Measurements from ENCODE around the gene KMT5C. TPM values are rescaled to one million over a fixed set of nuclear protein-coding genes. Genes with fewer than 3 reads are reported as not detected.

KMT5C gene
- total RNA-seq, 4 donors from 2014 or later, result 27.8 to 80.8 (median 31.3) TPM

DNA sequence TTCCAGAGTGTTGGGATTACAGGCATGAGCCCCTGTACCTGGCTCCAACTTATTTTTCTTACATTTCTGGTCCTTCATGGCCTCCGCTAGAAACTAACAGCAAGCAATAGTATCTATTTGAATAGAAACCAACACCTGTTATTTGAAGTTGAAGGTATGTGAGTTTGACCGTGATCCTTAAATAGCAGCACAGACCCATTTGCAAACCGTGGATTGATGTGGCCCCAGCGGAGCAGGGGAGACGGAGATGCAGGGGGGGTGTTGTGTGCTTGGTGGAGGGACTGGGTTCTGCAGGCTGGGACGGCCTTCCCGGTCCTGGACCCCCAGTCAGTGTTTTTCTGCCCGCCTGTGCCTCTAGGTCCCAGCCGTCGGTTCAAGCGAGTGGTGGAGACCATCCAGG is 31.4 kb upstream of the KMT5C start:
- WGBS, 2 donors (ENCODE audit: low coverage in 1 of 2), result 89% methylated on average over 6 of the region's 11 CpGs; no CpG with 5 or more reads in 1 of the 2 donors
- intact Hi-C loops (cut with DNase I; ENCODE audit: low total_unique reads) (no loop called here), in situ Hi-C loops (cut with MboI; ENCODE audit: low pct_ligation_motif_present in 1 of 4, low pct_unique_long_range_greater_than_20kb in 1 of 4, low sequenced_read_pairs in 3 of 4) (no loop called here)
- Histone ChIP-seq H3K36me3 (no peaks in the 10 kb centered on the region), H3K9me3 (no peaks in the 10 kb centered on the region), H3K27ac (no peak overlapping the region), H3K27me3 (no peaks in the 10 kb centered on the region), H3K4me1 (no peaks in the 10 kb centered on the region), H3K4me3 (no peak overlapping the region)
- no peak for DNase-seq
- TF ChIP-seq POLR2A (IDR thresholded peaks at IDR 0.05) (no peak), EP300 (IDR thresholded peaks at IDR 0.05; ENCODE audit: low read depth) (no peak), POLR2AphosphoS5 (IDR thresholded peaks at IDR 0.05) (no peak)
- TF ChIP-seq, protein P1, sequence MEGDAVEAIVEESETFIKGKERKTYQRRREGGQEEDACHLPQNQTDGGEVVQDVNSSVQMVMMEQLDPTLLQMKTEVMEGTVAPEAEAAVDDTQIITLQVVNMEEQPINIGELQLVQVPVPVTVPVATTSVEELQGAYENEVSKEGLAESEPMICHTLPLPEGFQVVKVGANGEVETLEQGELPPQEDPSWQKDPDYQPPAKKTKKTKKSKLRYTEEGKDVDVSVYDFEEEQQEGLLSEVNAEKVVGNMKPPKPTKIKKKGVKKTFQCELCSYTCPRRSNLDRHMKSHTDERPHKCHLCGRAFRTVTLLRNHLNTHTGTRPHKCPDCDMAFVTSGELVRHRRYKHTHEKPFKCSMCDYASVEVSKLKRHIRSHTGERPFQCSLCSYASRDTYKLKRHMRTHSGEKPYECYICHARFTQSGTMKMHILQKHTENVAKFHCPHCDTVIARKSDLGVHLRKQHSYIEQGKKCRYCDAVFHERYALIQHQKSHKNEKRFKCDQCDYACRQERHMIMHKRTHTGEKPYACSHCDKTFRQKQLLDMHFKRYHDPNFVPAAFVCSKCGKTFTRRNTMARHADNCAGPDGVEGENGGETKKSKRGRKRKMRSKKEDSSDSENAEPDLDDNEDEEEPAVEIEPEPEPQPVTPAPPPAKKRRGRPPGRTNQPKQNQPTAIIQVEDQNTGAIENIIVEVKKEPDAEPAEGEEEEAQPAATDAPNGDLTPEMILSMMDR (IDR thresholded peaks at IDR 0.05), result no peak

DNA sequence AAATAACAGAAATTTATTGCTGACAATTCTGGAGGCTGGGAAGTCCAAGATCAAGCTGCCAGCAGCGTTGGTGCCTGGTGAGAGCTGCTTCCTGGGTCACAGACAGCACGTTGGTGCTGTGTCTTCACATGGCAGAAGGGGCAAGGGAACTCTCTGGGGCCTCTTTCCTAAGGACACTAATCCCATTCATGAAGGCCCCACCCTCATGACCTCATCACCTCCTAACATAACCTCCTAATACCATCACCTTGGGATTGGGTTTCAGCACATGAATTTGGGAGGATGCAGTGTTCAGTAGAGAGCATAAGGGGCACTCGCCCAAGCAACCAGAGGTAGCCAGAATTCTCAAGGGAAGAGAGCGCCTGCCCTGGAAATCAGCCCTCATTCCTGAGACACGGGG is 30.2 kb upstream of the KMT5C start:
- Histone ChIP-seq H3K27me3 (no peaks in the 10 kb centered on the region), H3K9me3 (no peaks in the 10 kb centered on the region), H3K4me3 (no peak overlapping the region), H3K27ac (no peak overlapping the region), H3K36me3 (no peaks in the 10 kb centered on the region), H3K4me1 (no peaks in the 10 kb centered on the region)
- intact Hi-C loops (cut with DNase I; ENCODE audit: low total_unique reads), result no loop called here
- no peak for TF ChIP-seq POLR2AphosphoS5 (IDR thresholded peaks at IDR 0.05)
- no peak for TF ChIP-seq EP300 (IDR thresholded peaks at IDR 0.05; ENCODE audit: low read depth)
- in situ Hi-C loops (cut with MboI; ENCODE audit: low pct_ligation_motif_present in 1 of 4, low pct_unique_long_range_greater_than_20kb in 1 of 4, low sequenced_read_pairs in 3 of 4), result no loop called here
- 80 to 88% methylated on average over 2 to 4 of the region's 5 CpGs for WGBS, 2 donors (ENCODE audit: low coverage in 1 of 2)
- no peak for DNase-seq

DNA sequence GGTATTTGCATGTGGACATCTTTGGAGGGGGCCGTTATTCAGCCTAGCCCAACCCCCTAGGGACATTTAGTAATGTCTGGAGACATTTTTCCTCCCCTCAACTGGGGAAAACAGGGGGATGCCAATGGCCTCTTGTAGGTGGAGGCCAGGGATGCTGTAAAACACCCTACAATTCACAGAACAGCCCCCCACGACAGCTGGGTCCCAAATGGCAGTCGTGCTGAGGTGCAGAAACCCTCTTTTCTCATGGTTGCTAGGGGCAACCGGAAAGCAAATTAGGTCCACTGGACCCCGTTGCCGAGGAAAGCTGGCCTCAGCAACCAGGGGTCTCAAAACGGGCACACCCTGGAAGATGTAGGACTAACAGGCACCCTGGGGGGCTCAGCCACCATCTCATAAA is 29.2 kb upstream of the KMT5C start:
- Histone ChIP-seq H3K27me3 (no peaks in the 10 kb centered on the region), H3K27ac (no peak overlapping the region), H3K4me1 (no peaks in the 10 kb centered on the region), H3K9me3 (no peaks in the 10 kb centered on the region), H3K4me3 (no peak overlapping the region), H3K36me3 (no peaks in the 10 kb centered on the region)
- in situ Hi-C loops (cut with MboI; ENCODE audit: low pct_ligation_motif_present in 1 of 4, low pct_unique_long_range_greater_than_20kb in 1 of 4, low sequenced_read_pairs in 3 of 4) (no loop called here), intact Hi-C loops (cut with DNase I; ENCODE audit: low total_unique reads) (no loop called here)
- DNase-seq, result no peak
- no peak for TF ChIP-seq EP300 (IDR thresholded peaks at IDR 0.05; ENCODE audit: low read depth)
- no peak for TF ChIP-seq POLR2AphosphoS5 (IDR thresholded peaks at IDR 0.05)
- no peak for TF ChIP-seq POLR2A (IDR thresholded peaks at IDR 0.05)
- TF ChIP-seq, protein P1 (IDR thresholded peaks at IDR 0.05), result no peak
- 79 to 80% methylated on average over 1 to 7 of the region's 7 CpGs for WGBS, 2 donors (ENCODE audit: low coverage in 1 of 2)

DNA sequence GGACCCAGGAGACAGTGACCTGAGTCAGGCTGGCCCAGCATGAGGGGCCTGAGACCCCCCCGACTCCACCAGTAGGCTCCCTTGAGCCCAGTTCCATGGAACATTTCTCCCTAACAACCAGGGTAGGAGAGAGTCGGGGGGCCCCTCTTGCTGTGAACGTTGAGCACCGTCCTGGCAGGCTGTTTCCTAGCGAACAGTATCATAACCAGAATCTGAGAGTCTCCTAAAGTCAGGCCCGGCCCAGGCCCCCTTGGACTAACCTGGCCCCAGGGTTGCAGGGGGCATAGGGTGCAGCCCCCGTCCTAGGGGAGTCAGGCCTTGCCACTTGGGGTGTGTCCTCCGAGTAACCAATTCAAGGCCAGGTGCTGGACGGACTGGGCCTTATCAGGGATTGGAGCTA is 28.3 kb upstream of the KMT5C start:
- Histone ChIP-seq H3K27me3 (no peaks in the 10 kb centered on the region), H3K36me3 (no peaks in the 10 kb centered on the region), H3K4me1 (no peaks in the 10 kb centered on the region), H3K27ac (no peak overlapping the region), H3K4me3 (no peak overlapping the region), H3K9me3 (no peaks in the 10 kb centered on the region)
- in situ Hi-C loops (cut with MboI; ENCODE audit: low pct_ligation_motif_present in 1 of 4, low pct_unique_long_range_greater_than_20kb in 1 of 4, low sequenced_read_pairs in 3 of 4) (no loop called here), intact Hi-C loops (cut with DNase I; ENCODE audit: low total_unique reads) (no loop called here)
- WGBS, 2 donors (ENCODE audit: low coverage in 1 of 2), result 89% methylated on average over 9 of the region's 9 CpGs; no CpG with 5 or more reads in 1 of the 2 donors
- TF ChIP-seq, protein P1 (IDR thresholded peaks at IDR 0.05), result no peak
- TF ChIP-seq POLR2AphosphoS5 (IDR thresholded peaks at IDR 0.05) (no peak), EP300 (IDR thresholded peaks at IDR 0.05; ENCODE audit: low read depth) (no peak), POLR2A (IDR thresholded peaks at IDR 0.05) (no peak)
- DNase-seq, result no peak

DNA sequence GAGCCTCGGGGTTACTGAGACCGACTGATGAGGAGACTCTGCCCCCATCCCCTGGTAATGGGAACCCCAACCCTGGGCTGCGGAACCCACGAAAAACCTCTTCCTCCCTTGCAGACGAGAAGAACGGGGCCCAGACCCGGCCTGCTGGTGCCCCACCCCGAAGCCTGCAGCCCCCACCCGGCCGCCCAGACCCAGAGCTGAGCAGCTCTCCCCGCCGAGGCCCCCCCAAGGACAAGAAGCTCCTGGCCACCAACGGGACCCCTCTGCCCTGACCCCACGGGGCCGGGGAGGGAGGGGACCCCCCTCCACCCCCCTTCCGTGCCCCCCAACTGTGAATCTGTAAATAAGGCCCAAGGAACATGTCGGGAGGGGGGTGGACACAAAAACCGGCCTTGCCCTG is 27.9 kb upstream of the KMT5C start:
- H3K9me3 ChIP-seq, result no peaks in the 10 kb centered on the region
- DNase-seq, result no peak
- TF ChIP-seq, protein P1 (IDR thresholded peaks at IDR 0.05), result no peak
- TF ChIP-seq POLR2A (IDR thresholded peaks at IDR 0.05), result no peak
- no peak for TF ChIP-seq POLR2AphosphoS5 (IDR thresholded peaks at IDR 0.05)
- TF ChIP-seq EP300 (IDR thresholded peaks at IDR 0.05; ENCODE audit: low read depth), result no peak
- H3K4me1 ChIP-seq, result no peaks in the 10 kb centered on the region
- 74% methylated on average over 10 of the region's 18 CpGs; no CpG with 5 or more reads in 1 of the 2 donors for WGBS, 2 donors (ENCODE audit: low coverage in 1 of 2)
- H3K4me3 ChIP-seq, result no peak overlapping the region
- no peaks in the 10 kb centered on the region for H3K27me3 ChIP-seq
- intact Hi-C loops (cut with DNase I; ENCODE audit: low total_unique reads) (no loop called here), in situ Hi-C loops (cut with MboI; ENCODE audit: low pct_ligation_motif_present in 1 of 4, low pct_unique_long_range_greater_than_20kb in 1 of 4, low sequenced_read_pairs in 3 of 4) (no loop called here)
- no peak overlapping the region for H3K27ac ChIP-seq
- no peaks in the 10 kb centered on the region for H3K36me3 ChIP-seq
